HG03565 (cell line): ENCODE results near the gene C4orf36.

Source experiments
- ATAC-seq: cut with Tn5 transposase; IDR thresholded peaks from one replicate; pipeline ENCODE4 v1.9.1; 2021; ENCODE audit warnings: mild to moderate bottlenecking, moderate library complexity; ENCODE audit not compliant: unreplicated experiment

Gene C4orf36

GRCh38 chr4:86891762-86892635 lies at the start of gene C4orf36:
TSS of gene C4orf36 (minus strand) at chr4:86892422. CDS start at chr4:86891520, 902 bp downstream.
- ATAC-seq, result peak; percentile 39

- ATAC-seq, result no peak
These were observed 48.8 kb upstream of the C4orf36 start for GRCh38 chr4:86940920-86941460.

- peak; percentile 70 for ATAC-seq
These were observed 47.7 kb upstream of the C4orf36 start for GRCh38 chr4:86939729-86940575.

- no peak for ATAC-seq
These were observed 46.7 kb upstream of the C4orf36 start for GRCh38 chr4:86938771-86939520.

- peak; percentile 18 for ATAC-seq
These were observed 43.9 kb upstream of the C4orf36 start for GRCh38 chr4:86935853-86936733.

GRCh38 chr4:86935566-86935852 lies 43.3 kb upstream of the C4orf36 start:
- ATAC-seq, result no peak

GRCh38 chr4:86934771-86935565 lies 42.7 kb upstream of the C4orf36 start, which contains the start of gene AFF1:
TSS of gene AFF1 (plus strand) at chr4:86935011. CDS start at chr4:86948534, 13,523 bp downstream.
- ATAC-seq, result peak; percentile 45

- no peak for ATAC-seq
These were observed 42.0 kb upstream of the C4orf36 start for GRCh38 chr4:86934147-86934770.

- no peak for ATAC-seq
These were observed 36.4 kb upstream of the C4orf36 start for GRCh38 chr4:86928400-86929255.

- no peak for ATAC-seq
These were observed 35.7 kb upstream of the C4orf36 start for GRCh38 chr4:86927843-86928395.

GRCh38 chr4:86926435-86927086 lies 34.3 kb upstream of the C4orf36 start:
- no peak for ATAC-seq

- ATAC-seq, result no peak
These were observed 32.6 kb upstream of the C4orf36 start for GRCh38 chr4:86924811-86925210.

- ATAC-seq, result no peak
These were observed 29.5 kb upstream of the C4orf36 start for GRCh38 chr4:86921608-86922252.

GRCh38 chr4:86919561-86920223 lies 27.5 kb upstream of the C4orf36 start:
- ATAC-seq, result no peak

GRCh38 chr4:86918539-86919072 lies 26.4 kb upstream of the C4orf36 start:
- ATAC-seq, result no peak
